ENCODE measurements around the gene B3GALNT1.

B3GALNT1 gene

GRCh38 chr3:161108840-161109239 lies 3.7 kb upstream of the B3GALNT1 start:
- no peak for TF ChIP-seq CTCF (IDR thresholded peaks at IDR 0.05)
- intact Hi-C loops (cut with DNase I; ENCODE audit: low total_unique reads): no loop called here
- Histone ChIP-seq H3K9me3 (peaks cover 0 to 4% (median 0%) of the 10 kb centered on the region in 3 donors), H3K4me3 (no peak overlapping the region), H3K36me3 (no peaks in the 10 kb centered on the region), H3K27ac (no peak overlapping the region), H3K27me3 (no peaks in the 10 kb centered on the region), H3K4me1 (peaks cover 0 to 8% (median 5%) of the 10 kb centered on the region in 4 donors)
- no peak for DNase-seq

DNA sequence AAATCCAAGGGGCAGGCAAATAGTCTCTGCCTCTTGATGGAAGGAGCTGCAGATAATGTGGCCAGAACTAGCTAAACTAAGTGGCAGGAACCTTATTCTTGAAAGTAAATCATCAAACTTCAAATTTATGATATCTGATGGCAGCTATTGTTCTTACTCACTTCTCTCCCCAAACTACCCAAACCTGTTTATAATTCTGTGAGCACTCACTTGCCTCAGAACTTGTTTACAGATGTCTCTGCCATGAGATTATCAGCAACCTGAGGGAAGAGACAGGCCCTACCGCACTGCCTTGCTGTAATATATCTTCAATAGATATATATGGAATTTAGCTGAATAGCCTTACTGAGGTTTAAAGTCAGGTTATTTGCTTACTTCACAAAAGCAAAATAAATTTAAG lies 2.2 kb upstream of the B3GALNT1 start:
- no peaks in the 10 kb centered on the region for H3K36me3 ChIP-seq
- intact Hi-C loops (cut with DNase I; ENCODE audit: low total_unique reads): no loop called here
- H3K27ac ChIP-seq: no peak overlapping the region
- H3K4me3 ChIP-seq: no peak overlapping the region
- H3K4me1 ChIP-seq: peaks cover 0 to 15% (median 7%) of the 10 kb centered on the region in 4 donors
- DNase-seq: no peak
- H3K9me3 ChIP-seq: no peaks in the 10 kb centered on the region
- no peak for TF ChIP-seq CTCF (IDR thresholded peaks at IDR 0.05)
- no peaks in the 10 kb centered on the region for H3K27me3 ChIP-seq

DNA sequence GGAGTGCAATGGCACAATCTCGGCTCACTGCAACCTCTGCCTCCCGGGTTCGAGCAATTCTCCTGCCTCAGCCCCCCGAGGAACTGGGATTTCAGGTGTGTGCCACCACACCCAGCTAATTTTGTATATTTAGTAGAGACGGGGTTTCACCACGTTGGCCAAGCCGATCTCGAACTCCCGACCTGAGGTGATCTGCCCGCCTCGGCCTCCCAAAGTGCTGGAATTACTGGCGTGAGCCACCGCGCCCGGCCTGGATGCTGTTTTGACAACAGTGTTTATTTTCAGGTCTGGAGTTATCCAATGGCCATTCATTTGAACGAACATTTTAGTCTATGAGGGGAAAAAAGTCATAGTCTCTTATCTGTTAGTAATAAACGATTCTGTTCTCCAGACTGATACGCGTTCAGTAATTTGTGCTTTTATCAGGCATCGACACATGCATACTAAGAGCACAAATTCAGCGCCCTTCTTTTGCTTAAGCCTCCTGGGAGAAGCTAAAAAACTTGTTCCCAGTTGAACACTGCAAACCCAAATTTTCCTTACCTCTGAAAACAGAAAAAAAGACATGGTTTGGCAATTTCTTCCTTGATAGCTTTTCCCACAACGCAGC lies 1.3 kb downstream of the B3GALNT1 start:
- H3K36me3 ChIP-seq: peaks cover 3 to 16% (median 6%) of the 10 kb centered on the region in 3 donors
- H3K4me1 ChIP-seq: peaks cover 0 to 15% (median 7%) of the 10 kb centered on the region in 4 donors
- TF ChIP-seq CTCF (IDR thresholded peaks at IDR 0.05): no peak
- H3K27me3 ChIP-seq: no peaks in the 10 kb centered on the region
- intact Hi-C loops (cut with DNase I; ENCODE audit: low total_unique reads): no loop called here
- H3K27ac ChIP-seq: peak overlapping the region; percentile 79 to 81
- H3K4me3 ChIP-seq: peak overlapping the region; percentile 83 to 92
- no peaks in the 10 kb centered on the region for H3K9me3 ChIP-seq
- DNase-seq: no peak

- DNase-seq: no peak
- peaks cover 0 to 15% (median 7%) of the 10 kb centered on the region in 4 donors for H3K4me1 ChIP-seq
- no peak overlapping the region for H3K4me3 ChIP-seq
- H3K9me3 ChIP-seq: no peaks in the 10 kb centered on the region
- no peak for TF ChIP-seq CTCF (IDR thresholded peaks at IDR 0.05)
- H3K27me3 ChIP-seq: no peaks in the 10 kb centered on the region
- peaks cover 3 to 16% (median 6%) of the 10 kb centered on the region in 3 donors for H3K36me3 ChIP-seq
- intact Hi-C loops (cut with DNase I; ENCODE audit: low total_unique reads): no loop called here
- no peak overlapping the region for H3K27ac ChIP-seq
Observed at GRCh38 chr3:161101609-161102008, 3.5 kb downstream of the B3GALNT1 start.

DNA sequence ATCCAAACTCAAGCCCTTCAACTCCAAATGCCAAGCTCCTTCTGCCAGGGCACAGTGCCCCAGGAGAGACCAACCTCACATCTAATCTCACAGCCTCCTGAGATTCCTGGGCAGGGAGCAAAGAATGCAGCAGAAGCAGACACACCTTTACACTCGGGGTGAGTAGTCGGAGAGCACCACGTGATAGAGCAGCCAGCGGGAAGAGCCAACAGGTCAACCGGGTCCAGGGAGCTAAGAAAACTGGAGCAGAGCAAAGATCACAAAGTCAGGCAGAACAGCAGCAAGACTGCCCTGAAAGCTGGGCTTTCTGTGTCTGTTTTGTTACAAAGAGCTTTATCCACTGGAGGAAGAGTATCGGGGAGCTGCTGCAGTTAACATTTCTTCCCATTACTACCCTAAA lies 4.2 kb downstream of the B3GALNT1 start:
- TF ChIP-seq CTCF (IDR thresholded peaks at IDR 0.05): no peak
- Histone ChIP-seq H3K27ac (no peak overlapping the region), H3K27me3 (no peaks in the 10 kb centered on the region), H3K4me3 (no peak overlapping the region), H3K9me3 (no peaks in the 10 kb centered on the region), H3K4me1 (peaks cover 0 to 15% (median 7%) of the 10 kb centered on the region in 4 donors), H3K36me3 (peaks cover 3 to 16% (median 6%) of the 10 kb centered on the region in 3 donors)
- no peak for DNase-seq
- intact Hi-C loops (cut with DNase I; ENCODE audit: low total_unique reads): no loop called here
